ENCODE results near the gene MIA.
A peak's percentile ranks its signal among the peaks of the same experiment; 100 is the strongest.

Gene MIA

DNA sequence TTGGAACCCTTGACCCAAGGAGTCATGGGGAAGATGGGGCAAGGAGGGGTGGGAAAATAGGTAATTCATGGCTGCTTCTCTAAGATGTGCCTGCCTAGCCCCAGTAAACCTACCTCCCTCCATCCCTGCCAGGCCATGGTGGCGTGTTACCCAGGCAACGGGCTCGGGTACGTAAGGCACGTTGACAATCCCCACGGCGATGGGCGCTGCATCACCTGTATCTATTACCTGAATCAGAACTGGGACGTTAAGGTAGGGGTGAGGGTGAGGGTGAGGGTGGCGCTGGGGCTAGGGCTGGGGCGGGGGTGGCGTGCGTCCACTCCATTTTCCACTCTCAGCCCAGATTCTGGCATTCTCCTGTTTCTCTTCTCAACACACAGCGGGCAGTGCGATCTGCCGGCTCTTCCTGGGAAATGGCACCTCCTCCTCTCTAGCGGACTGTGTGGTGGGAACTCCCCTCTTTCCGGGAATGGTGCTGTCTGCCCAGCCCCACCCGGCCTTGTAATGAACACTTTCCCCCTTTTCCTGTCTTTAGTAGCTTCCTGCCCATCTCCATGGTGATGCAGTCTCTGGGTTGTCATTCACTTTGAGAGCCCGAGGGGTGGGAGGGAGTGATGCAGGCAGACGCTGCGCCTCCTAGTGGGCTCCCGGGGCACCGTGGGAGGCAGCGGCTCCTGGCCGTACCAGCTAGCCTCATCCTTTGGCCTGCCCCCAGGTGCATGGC, 31.3 kb downstream of the MIA start (continued):
- peak; percentile 81; the same call in 1 of the 2 replicates for TF ChIP-seq ZNF610 (tag by site-specific recombination; IDR thresholded peaks at IDR 0.05; ENCODE audit: borderline replicate concordance)
- TF ChIP-seq ZNF175 (tag by site-specific recombination; IDR thresholded peaks at IDR 0.05) = no peak
- TF ChIP-seq ZNF292 (tag by site-specific recombination; IDR thresholded peaks at IDR 0.05; ENCODE audit: borderline replicate concordance, low read depth) = no peak
- TF ChIP-seq, protein P1, sequence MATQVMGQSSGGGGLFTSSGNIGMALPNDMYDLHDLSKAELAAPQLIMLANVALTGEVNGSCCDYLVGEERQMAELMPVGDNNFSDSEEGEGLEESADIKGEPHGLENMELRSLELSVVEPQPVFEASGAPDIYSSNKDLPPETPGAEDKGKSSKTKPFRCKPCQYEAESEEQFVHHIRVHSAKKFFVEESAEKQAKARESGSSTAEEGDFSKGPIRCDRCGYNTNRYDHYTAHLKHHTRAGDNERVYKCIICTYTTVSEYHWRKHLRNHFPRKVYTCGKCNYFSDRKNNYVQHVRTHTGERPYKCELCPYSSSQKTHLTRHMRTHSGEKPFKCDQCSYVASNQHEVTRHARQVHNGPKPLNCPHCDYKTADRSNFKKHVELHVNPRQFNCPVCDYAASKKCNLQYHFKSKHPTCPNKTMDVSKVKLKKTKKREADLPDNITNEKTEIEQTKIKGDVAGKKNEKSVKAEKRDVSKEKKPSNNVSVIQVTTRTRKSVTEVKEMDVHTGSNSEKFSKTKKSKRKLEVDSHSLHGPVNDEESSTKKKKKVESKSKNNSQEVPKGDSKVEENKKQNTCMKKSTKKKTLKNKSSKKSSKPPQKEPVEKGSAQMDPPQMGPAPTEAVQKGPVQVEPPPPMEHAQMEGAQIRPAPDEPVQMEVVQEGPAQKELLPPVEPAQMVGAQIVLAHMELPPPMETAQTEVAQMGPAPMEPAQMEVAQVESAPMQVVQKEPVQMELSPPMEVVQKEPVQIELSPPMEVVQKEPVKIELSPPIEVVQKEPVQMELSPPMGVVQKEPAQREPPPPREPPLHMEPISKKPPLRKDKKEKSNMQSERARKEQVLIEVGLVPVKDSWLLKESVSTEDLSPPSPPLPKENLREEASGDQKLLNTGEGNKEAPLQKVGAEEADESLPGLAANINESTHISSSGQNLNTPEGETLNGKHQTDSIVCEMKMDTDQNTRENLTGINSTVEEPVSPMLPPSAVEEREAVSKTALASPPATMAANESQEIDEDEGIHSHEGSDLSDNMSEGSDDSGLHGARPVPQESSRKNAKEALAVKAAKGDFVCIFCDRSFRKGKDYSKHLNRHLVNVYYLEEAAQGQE (tag by site-specific recombination; IDR thresholded peaks at IDR 0.05) = no peak
- 0 out of 2 replicates have a peak, but pooled peaks have one; percentile 4 for TF ChIP-seq ZNF18 (tag by site-specific recombination; IDR thresholded peaks at IDR 0.05)
- TF ChIP-seq SP7 (tag by site-specific recombination; IDR thresholded peaks at IDR 0.05) = peak; percentile 95
- TF ChIP-seq ZNF549 (tag by site-specific recombination; IDR thresholded peaks at IDR 0.05) = no peak
- peak; percentile 95 for TF ChIP-seq KLF16 (tag by site-specific recombination; IDR thresholded peaks at IDR 0.05)
- no peak for TF ChIP-seq ZNF10 (tag by site-specific recombination; IDR thresholded peaks at IDR 0.05)
- no peak for TF ChIP-seq ZNF707 (tag by site-specific recombination; IDR thresholded peaks at IDR 0.05)
- TF ChIP-seq ZNF423 (tag by site-specific recombination; IDR thresholded peaks at IDR 0.05) = no peak
- TF ChIP-seq, protein P2, sequence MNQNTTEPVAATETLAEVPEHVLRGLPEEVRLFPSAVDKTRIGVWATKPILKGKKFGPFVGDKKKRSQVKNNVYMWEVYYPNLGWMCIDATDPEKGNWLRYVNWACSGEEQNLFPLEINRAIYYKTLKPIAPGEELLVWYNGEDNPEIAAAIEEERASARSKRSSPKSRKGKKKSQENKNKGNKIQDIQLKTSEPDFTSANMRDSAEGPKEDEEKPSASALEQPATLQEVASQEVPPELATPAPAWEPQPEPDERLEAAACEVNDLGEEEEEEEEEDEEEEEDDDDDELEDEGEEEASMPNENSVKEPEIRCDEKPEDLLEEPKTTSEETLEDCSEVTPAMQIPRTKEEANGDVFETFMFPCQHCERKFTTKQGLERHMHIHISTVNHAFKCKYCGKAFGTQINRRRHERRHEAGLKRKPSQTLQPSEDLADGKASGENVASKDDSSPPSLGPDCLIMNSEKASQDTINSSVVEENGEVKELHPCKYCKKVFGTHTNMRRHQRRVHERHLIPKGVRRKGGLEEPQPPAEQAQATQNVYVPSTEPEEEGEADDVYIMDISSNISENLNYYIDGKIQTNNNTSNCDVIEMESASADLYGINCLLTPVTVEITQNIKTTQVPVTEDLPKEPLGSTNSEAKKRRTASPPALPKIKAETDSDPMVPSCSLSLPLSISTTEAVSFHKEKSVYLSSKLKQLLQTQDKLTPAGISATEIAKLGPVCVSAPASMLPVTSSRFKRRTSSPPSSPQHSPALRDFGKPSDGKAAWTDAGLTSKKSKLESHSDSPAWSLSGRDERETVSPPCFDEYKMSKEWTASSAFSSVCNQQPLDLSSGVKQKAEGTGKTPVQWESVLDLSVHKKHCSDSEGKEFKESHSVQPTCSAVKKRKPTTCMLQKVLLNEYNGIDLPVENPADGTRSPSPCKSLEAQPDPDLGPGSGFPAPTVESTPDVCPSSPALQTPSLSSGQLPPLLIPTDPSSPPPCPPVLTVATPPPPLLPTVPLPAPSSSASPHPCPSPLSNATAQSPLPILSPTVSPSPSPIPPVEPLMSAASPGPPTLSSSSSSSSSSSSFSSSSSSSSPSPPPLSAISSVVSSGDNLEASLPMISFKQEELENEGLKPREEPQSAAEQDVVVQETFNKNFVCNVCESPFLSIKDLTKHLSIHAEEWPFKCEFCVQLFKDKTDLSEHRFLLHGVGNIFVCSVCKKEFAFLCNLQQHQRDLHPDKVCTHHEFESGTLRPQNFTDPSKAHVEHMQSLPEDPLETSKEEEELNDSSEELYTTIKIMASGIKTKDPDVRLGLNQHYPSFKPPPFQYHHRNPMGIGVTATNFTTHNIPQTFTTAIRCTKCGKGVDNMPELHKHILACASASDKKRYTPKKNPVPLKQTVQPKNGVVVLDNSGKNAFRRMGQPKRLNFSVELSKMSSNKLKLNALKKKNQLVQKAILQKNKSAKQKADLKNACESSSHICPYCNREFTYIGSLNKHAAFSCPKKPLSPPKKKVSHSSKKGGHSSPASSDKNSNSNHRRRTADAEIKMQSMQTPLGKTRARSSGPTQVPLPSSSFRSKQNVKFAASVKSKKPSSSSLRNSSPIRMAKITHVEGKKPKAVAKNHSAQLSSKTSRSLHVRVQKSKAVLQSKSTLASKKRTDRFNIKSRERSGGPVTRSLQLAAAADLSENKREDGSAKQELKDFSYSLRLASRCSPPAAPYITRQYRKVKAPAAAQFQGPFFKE (tag by site-specific recombination; IDR thresholded peaks at IDR 0.05; ENCODE audit: borderline replicate concordance) = 0 out of 2 replicates have a peak, but pooled peaks have one; percentile 56
- peak; percentile 59 for TF ChIP-seq ZNF501 (tag by site-specific recombination; IDR thresholded peaks at IDR 0.05)
- TF ChIP-seq, protein P3, sequence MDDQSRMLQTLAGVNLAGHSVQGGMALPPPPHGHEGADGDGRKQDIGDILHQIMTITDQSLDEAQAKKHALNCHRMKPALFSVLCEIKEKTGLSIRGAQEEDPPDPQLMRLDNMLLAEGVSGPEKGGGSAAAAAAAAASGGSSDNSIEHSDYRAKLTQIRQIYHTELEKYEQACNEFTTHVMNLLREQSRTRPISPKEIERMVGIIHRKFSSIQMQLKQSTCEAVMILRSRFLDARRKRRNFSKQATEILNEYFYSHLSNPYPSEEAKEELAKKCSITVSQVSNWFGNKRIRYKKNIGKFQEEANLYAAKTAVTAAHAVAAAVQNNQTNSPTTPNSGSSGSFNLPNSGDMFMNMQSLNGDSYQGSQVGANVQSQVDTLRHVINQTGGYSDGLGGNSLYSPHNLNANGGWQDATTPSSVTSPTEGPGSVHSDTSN (CRISPR knock-in tag; IDR thresholded peaks at IDR 0.05) = peak; percentile 75; the same call in 1 of the 2 replicates
- TF ChIP-seq, protein P4, sequence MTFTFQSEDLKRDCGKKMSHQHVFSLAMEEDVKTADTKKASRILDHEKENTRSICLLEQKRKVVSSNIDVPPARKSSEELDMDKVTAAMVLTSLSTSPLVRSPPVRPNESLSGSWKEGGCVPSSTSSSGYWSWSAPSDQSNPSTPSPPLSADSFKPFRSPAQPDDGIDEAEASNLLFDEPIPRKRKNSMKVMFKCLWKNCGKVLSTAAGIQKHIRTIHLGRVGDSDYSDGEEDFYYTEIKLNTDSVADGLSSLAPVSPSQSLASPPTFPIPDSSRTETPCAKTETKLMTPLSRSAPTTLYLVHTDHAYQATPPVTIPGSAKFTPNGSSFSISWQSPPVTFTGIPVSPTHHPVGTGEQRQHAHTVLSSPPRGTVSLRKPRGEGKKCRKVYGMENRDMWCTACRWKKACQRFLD (tag by site-specific recombination; IDR thresholded peaks at IDR 0.05) = no peak
- no peak for TF ChIP-seq ZNF266 (tag by site-specific recombination; IDR thresholded peaks at IDR 0.05; ENCODE audit: low read depth)
- TF ChIP-seq HOXA7 (CRISPR knock-in tag; IDR thresholded peaks at IDR 0.05; ENCODE audit: borderline replicate concordance) = no peak
- TF ChIP-seq REPIN1 (tag by site-specific recombination; IDR thresholded peaks at IDR 0.05; ENCODE audit: low read depth) = no peak
- peak; percentile 66 for TF ChIP-seq ZIC2 (tag by site-specific recombination; IDR thresholded peaks at IDR 0.05)
- peak; percentile 78 for TF ChIP-seq FEZF1 (tag by site-specific recombination; IDR thresholded peaks at IDR 0.05)
- peak; percentile 82 for TF ChIP-seq GLIS2 (tag by site-specific recombination; IDR thresholded peaks at IDR 0.05)
- TF ChIP-seq ZNF184 (tag by site-specific recombination; IDR thresholded peaks at IDR 0.05) = no peak
- no peak; the same call in 1 of the 2 replicates for TF ChIP-seq ZNF768 (tag by site-specific recombination; IDR thresholded peaks at IDR 0.05)
- peak; percentile 93 for TF ChIP-seq ZNF223 (tag by site-specific recombination; IDR thresholded peaks at IDR 0.05)
- TF ChIP-seq ZNF571 (tag by site-specific recombination; IDR thresholded peaks at IDR 0.05) = no peak
- no peak for TF ChIP-seq ZNF664 (tag by site-specific recombination; IDR thresholded peaks at IDR 0.05)
- no peak; the same call in 1 of the 2 replicates for TF ChIP-seq YY1 (tag by site-specific recombination; IDR thresholded peaks at IDR 0.05)
